ENCODE measurements around the gene TACC2. TPM values are rescaled to one million over a fixed set of nuclear protein-coding genes. Genes with fewer than 3 reads are reported as not detected.

The TACC2 gene
- total RNA-seq, 1 donor from 2014 or later = 76.4 TPM

- intact Hi-C loops (cut with DNase I) = loop anchor here (5.0 to 10.0 kb wide), 2 partner anchors 138 to 265 kb away; partner anchors contain the start of gene DMBT1
- no peaks in the 10 kb centered on the region for H3K9me3 ChIP-seq
- DNase-seq (ENCODE audit: extremely low spot score in 2 of 2) = peak in 1 of 2 donors; percentile 85
- no peak for TF ChIP-seq CTCF (IDR thresholded peaks at IDR 0.05)
- no peak for TF ChIP-seq POLR2A (IDR thresholded peaks at IDR 0.05)
- TF ChIP-seq POLR2AphosphoS5 (IDR thresholded peaks at IDR 0.05; ENCODE audit: insufficient read depth in 1 of 2, low read depth in 1 of 2) = no peak
- no peak overlapping the region for H3K27ac ChIP-seq
- no peak overlapping the region for H3K4me3 ChIP-seq
- H3K4me1 ChIP-seq = no peaks in the 10 kb centered on the region
- H3K36me3 ChIP-seq = no peaks in the 10 kb centered on the region
- H3K27me3 ChIP-seq = no peaks in the 10 kb centered on the region
These were observed 310.6 kb downstream of the TACC2 start for GRCh38 chr10:122299423-122300075.

- H3K36me3 ChIP-seq = no peaks in the 10 kb centered on the region
- no peaks in the 10 kb centered on the region for H3K9me3 ChIP-seq
- DNase-seq (ENCODE audit: extremely low spot score in 2 of 2) = peak; percentile 77 to 83
- H3K27ac ChIP-seq = no peak overlapping the region
- no peaks in the 10 kb centered on the region for H3K4me1 ChIP-seq
- no peaks in the 10 kb centered on the region for H3K27me3 ChIP-seq
- TF ChIP-seq POLR2A (IDR thresholded peaks at IDR 0.05) = no peak
- TF ChIP-seq CTCF (IDR thresholded peaks at IDR 0.05) = no peak
- TF ChIP-seq POLR2AphosphoS5 (IDR thresholded peaks at IDR 0.05; ENCODE audit: insufficient read depth in 1 of 2, low read depth in 1 of 2) = no peak
- H3K4me3 ChIP-seq = no peak overlapping the region
- intact Hi-C loops (cut with DNase I) = no loop called here
These were observed 312.3 kb downstream of the TACC2 start for GRCh38 chr10:122301055-122301810.

- no peak overlapping the region for H3K4me3 ChIP-seq
- H3K4me1 ChIP-seq = peaks cover 2% of the 10 kb centered on the region
- peak; percentile 62 to 90 for DNase-seq (ENCODE audit: extremely low spot score in 2 of 2)
- intact Hi-C loops (cut with DNase I) = no loop called here
- no peaks in the 10 kb centered on the region for H3K36me3 ChIP-seq
- no peaks in the 10 kb centered on the region for H3K27me3 ChIP-seq
- TF ChIP-seq POLR2A (IDR thresholded peaks at IDR 0.05) (no peak), POLR2AphosphoS5 (IDR thresholded peaks at IDR 0.05; ENCODE audit: insufficient read depth in 1 of 2, low read depth in 1 of 2) (no peak), CTCF (IDR thresholded peaks at IDR 0.05) (no peak)
- no peaks in the 10 kb centered on the region for H3K9me3 ChIP-seq
- H3K27ac ChIP-seq = no peak overlapping the region
These were observed 312.8 kb downstream of the TACC2 start for GRCh38 chr10:122301811-122302115.

- Histone ChIP-seq H3K4me1 (peaks cover 8% of the 10 kb centered on the region), H3K36me3 (no peaks in the 10 kb centered on the region), H3K27me3 (no peaks in the 10 kb centered on the region), H3K4me3 (no peak overlapping the region), H3K9me3 (no peaks in the 10 kb centered on the region), H3K27ac (no peak overlapping the region)
- no peak for TF ChIP-seq POLR2AphosphoS5 (IDR thresholded peaks at IDR 0.05; ENCODE audit: insufficient read depth in 1 of 2, low read depth in 1 of 2)
- TF ChIP-seq CTCF (IDR thresholded peaks at IDR 0.05) = no peak
- TF ChIP-seq POLR2A (IDR thresholded peaks at IDR 0.05) = no peak
- peak in 1 of 2 donors; percentile 52 for DNase-seq (ENCODE audit: extremely low spot score in 2 of 2)
- intact Hi-C loops (cut with DNase I) = no loop called here
These were observed 313.4 kb downstream of the TACC2 start for GRCh38 chr10:122302315-122302714.

Measured in vagina (tissue), 2 donors.